OCI-LY3 (cell line): ENCODE data around the gene NBL1.

Source experiments
- H2AFZ ChIP-seq: fragments of 200-600, 300-600 bp; shearing (Covaris generic); 2 replicates; pipeline ENCODE4 v1.6.0; 2014; ENCODE audit warnings: antibody characterized with exemption, low read depth, low read length
- H3K27ac ChIP-seq: fragments of 200-600, 300-600 bp; sonication (generic); 2 replicates; pipeline ENCODE4 v1.5.1; 2014; ENCODE audit warnings: mild to moderate bottlenecking, low read length, moderate library complexity, mixed read lengths
- H3K27me3 ChIP-seq: fragments of 200-600, 300-600 bp; sonication (generic); 2 replicates; pipeline ENCODE4 v1.6.1; 2014; ENCODE audit warnings: low read depth, low read length, mixed read lengths
- H3K36me3 ChIP-seq: fragments of 200-600, 300-600 bp; sonication (generic); replicated peaks from 2 replicates; pipeline ENCODE3; 2014; ENCODE audit warnings: low read depth, low read length, mixed read lengths
- H3K4me1 ChIP-seq: fragments of 300-600, 200-600 bp; sonication (generic); 2 replicates; pipeline ENCODE4 v1.6.1; 2014; ENCODE audit warnings: low read length, mixed read lengths
- H3K4me2 ChIP-seq: fragments of 200-600, 300-600 bp; sonication (generic); 2 replicates; pipeline ENCODE4 v1.6.1; 2014; ENCODE audit warnings: low read length, mixed read lengths
- H3K4me3 ChIP-seq: fragments of 300-600, 200-600 bp; sonication (generic); 2 replicates; pipeline ENCODE4 v1.5.1; 2014; ENCODE audit warnings: antibody characterized with exemption, mild to moderate bottlenecking, low read length, moderate library complexity
- H3K79me2 ChIP-seq: fragments of 300-600, 200-600 bp; shearing (Covaris generic); 2 replicates; pipeline ENCODE4 v1.6.1; 2014; ENCODE audit warnings: mild to moderate bottlenecking, low read length, mixed read lengths
- H3K9ac ChIP-seq: fragments of 300-600, 200-600 bp; shearing (Covaris generic); 2 replicates; pipeline ENCODE4 v1.6.0; 2014; ENCODE audit warnings: mild to moderate bottlenecking, low read length, moderate library complexity
- H3K9me3 ChIP-seq: fragments of 200-600, 300-600 bp; shearing (Covaris generic); 2 replicates; pipeline ENCODE4 v1.6.1; 2014; ENCODE audit warnings: low read length, mixed read lengths; ENCODE audit not compliant: insufficient read depth
- H4K20me1 ChIP-seq: fragments of 200-600, 300-600 bp; sonication (generic); 2 replicates; pipeline ENCODE4 v1.6.1; 2016; ENCODE audit warnings: low read length, mixed read lengths; ENCODE audit not compliant: insufficient read depth
- CTCF ChIP-seq: fragments of 200-600, 300-600 bp; sonication (generic); IDR thresholded peaks from 2 replicates; pipeline ENCODE4 v1.5.1; 2014; ENCODE audit warnings: antibody characterized with exemption, low read length, low read depth
- EZH2phosphoT487 ChIP-seq: fragments of 200-600 bp; shearing (Covaris generic); IDR thresholded peaks from 2 replicates; pipeline ENCODE4 v1.6.1; 2018; ENCODE audit warnings: antibody characterized with exemption, mixed run types, low read depth

Gene NBL1

GRCh38 chr1:19622204-19622603, 21.9 kb upstream of the NBL1 start:
- Histone ChIP-seq H4K20me1 (peaks cover 4% of the 10 kb centered on the region; the same call in 1 of the 2 replicates), H3K4me3 (no peak overlapping the region), H3K9me3 (no peaks in the 10 kb centered on the region), H3K27ac (no peak overlapping the region), H3K27me3 (no peaks in the 10 kb centered on the region), H3K36me3 (peaks cover 9% of the 10 kb centered on the region), H3K4me1 (no peaks in the 10 kb centered on the region), H2AFZ (no peak overlapping the region), H3K9ac (no peak overlapping the region), H3K4me2 (no peak overlapping the region), H3K79me2 (peaks cover 29% of the 10 kb centered on the region)
- no peak for TF ChIP-seq CTCF
- TF ChIP-seq EZH2phosphoT487 = no peak

GRCh38 chr1:19623523-19623922, 20.6 kb upstream of the NBL1 start:
- H3K4me2 ChIP-seq = no peak overlapping the region
- no peaks in the 10 kb centered on the region for H3K9me3 ChIP-seq
- no peak overlapping the region for H3K4me3 ChIP-seq
- no peaks in the 10 kb centered on the region for H3K4me1 ChIP-seq
- no peaks in the 10 kb centered on the region for H3K27me3 ChIP-seq
- TF ChIP-seq CTCF (no peak), EZH2phosphoT487 (no peak)
- peaks cover 11% of the 10 kb centered on the region for H3K36me3 ChIP-seq
- H3K79me2 ChIP-seq = peaks cover 24% of the 10 kb centered on the region
- H3K9ac ChIP-seq = no peak overlapping the region
- H3K27ac ChIP-seq = no peak overlapping the region
- H2AFZ ChIP-seq = no peak overlapping the region
- peaks cover 4% of the 10 kb centered on the region; the same call in 1 of the 2 replicates for H4K20me1 ChIP-seq

GRCh38 chr1:19625291-19625937, 18.7 kb upstream of the NBL1 start:
- Histone ChIP-seq H3K36me3 (peaks cover 11% of the 10 kb centered on the region), H4K20me1 (no peaks in the 10 kb centered on the region), H3K4me2 (no peak overlapping the region), H2AFZ (no peak overlapping the region), H3K9ac (no peak overlapping the region), H3K9me3 (no peaks in the 10 kb centered on the region), H3K4me1 (no peaks in the 10 kb centered on the region), H3K27me3 (no peaks in the 10 kb centered on the region), H3K27ac (no peak overlapping the region), H3K4me3 (no peak overlapping the region), H3K79me2 (peaks cover 9% of the 10 kb centered on the region)
- no peak for TF ChIP-seq EZH2phosphoT487
- no peak for TF ChIP-seq CTCF

- H3K4me3 ChIP-seq = no peak overlapping the region
- no peak overlapping the region for H3K4me2 ChIP-seq
- no peaks in the 10 kb centered on the region for H3K9me3 ChIP-seq
- H3K27me3 ChIP-seq = no peaks in the 10 kb centered on the region
- no peaks in the 10 kb centered on the region for H3K79me2 ChIP-seq
- no peaks in the 10 kb centered on the region for H4K20me1 ChIP-seq
- no peak overlapping the region for H3K9ac ChIP-seq
- H3K27ac ChIP-seq = no peak overlapping the region
- H3K36me3 ChIP-seq = peaks cover 11% of the 10 kb centered on the region
- H2AFZ ChIP-seq = no peak overlapping the region
- TF ChIP-seq EZH2phosphoT487 (no peak), CTCF (no peak)
- no peaks in the 10 kb centered on the region for H3K4me1 ChIP-seq
Measured at GRCh38 chr1:19628879-19629278, 15.2 kb upstream of the NBL1 start.
